Pancreas (tissue), 10 donors: ENCODE data around the gene PCBP1. TPM values are rescaled to one million over a fixed set of nuclear protein-coding genes. Genes with fewer than 3 reads are reported as not detected.

Source experiments
- ATAC-seq, 4 donors: fragments of 200-7000 bp; cut with Tn5 transposase; one replicate each; pipeline versions ENCODE4 v1.8.0 to v1.9.1; 2020; ENCODE audit warnings: mild to moderate bottlenecking in 4 of 4, moderate library complexity in 4 of 4
- DNase-seq, 6 donors: peaks; one replicate each; pipeline ENCODE4 v3.0.0-alpha.2; 2020
- FAIRE-seq: peaks from 2 replicates; lab custom pipeline; 2012; peaks lifted over from hg19 to GRCh38; lab: Jason Lieb, UNC
- H3K27ac ChIP-seq, 4 donors: fragments of 200-600 bp; sonication (generic); 1 replicate in 3 of 4; 2 replicates in 1 of 4; pipeline versions ENCODE4 v1.5.0 to v1.8.0; 2020
- H3K27me3 ChIP-seq, 4 donors: fragments of 200-600 bp; one replicate each; pipeline ENCODE4 v1.8.0; 2021
- H3K36me3 ChIP-seq, 3 donors: fragments of 200-600 bp; sonication (generic) in 1 of 3; one replicate each; pipeline versions ENCODE4 v1.5.0 to v1.8.0; 2020 to 2021
- H3K4me1 ChIP-seq, 3 donors: fragments of 200-600 bp; one replicate each; pipeline ENCODE4 v1.8.0; 2021
- H3K4me3 ChIP-seq, 4 donors: fragments of 200-600 bp; sonication (generic) in 2 of 4; one replicate each; pipeline versions ENCODE4 v1.5.0 to v1.8.0; 2020 to 2021
- H3K9me3 ChIP-seq, 4 donors: fragments of 200-600 bp; one replicate each; pipeline ENCODE4 v1.8.0; 2021
- WGBS, 2 donors: extraction: QIAGEN DNeasy Blood & Tissue Kit; methylation state at CpG; one replicate each; pipeline ENCODE4 v1.1.7; 2013; 5-methylcytosine and 5-hydroxymethylcytosine counted together
- intact Hi-C, 3 donors: fragments of 100-400 bp; cut with DNase I; formaldehyde crosslinking; loops; one replicate each; pipeline versions ENCODE4 v1.11.1 to v1.14.2; 2022
- polyA plus RNA-seq, 2 donors: library from polyadenylated mRNA; stranded (reverse); fragments of 200-250 nt; gene quantifications; one replicate each; pipeline ENCODE4 v1.2.3, GENCODE V29; 2013
- total RNA-seq, 6 donors: library from RNA; stranded (reverse); fragmentation: NEBNext Ultra II Directional in 4 of 6; extraction: Animal tissue kit (Norgen Biotek cat#: 25700) in 4 of 6; gene quantifications; one replicate each; pipeline versions ENCODE4 v1.2.1 to v1.2.4, GENCODE V29; 2021 to 2023
- TF ChIP-seq, protein P1 (sequence below), 4 donors: fragments of 200-600 bp; sonication (generic) in 3 of 4; IDR thresholded peaks; one replicate each; pipeline versions ENCODE4 v1.5.0 to v1.8.0; 2021; ENCODE audit warnings: antibody characterized with exemption in 4 of 4
- donor health status: healthy with polysubstance abuse.
- donor health status: DM: no; HTN: no; CAD: no; lungs with moderate emphysema.
- donor health status: DM: no; HTN: no; CAD: no.
- donor health status: control.
- donor health status: control.
- donor health status: Bipolar disorder and iron deficiency.
- donor health status: DM: yes; HTN: yes; CAD: no.
- donor health status: DM: no; HTN: no; CAD: no.
- donor health status: DM: no; HTN: no; CAD: no.
- donor health status: DM: yes; HTN: yes; CAD: no.

PCBP1 gene
- 100 to 1,000 TPM; 121 to 232 (median 177) TPM for total RNA-seq
- polyA plus RNA-seq = 100 to 1,000 TPM; 132 to 179 TPM

DNA sequence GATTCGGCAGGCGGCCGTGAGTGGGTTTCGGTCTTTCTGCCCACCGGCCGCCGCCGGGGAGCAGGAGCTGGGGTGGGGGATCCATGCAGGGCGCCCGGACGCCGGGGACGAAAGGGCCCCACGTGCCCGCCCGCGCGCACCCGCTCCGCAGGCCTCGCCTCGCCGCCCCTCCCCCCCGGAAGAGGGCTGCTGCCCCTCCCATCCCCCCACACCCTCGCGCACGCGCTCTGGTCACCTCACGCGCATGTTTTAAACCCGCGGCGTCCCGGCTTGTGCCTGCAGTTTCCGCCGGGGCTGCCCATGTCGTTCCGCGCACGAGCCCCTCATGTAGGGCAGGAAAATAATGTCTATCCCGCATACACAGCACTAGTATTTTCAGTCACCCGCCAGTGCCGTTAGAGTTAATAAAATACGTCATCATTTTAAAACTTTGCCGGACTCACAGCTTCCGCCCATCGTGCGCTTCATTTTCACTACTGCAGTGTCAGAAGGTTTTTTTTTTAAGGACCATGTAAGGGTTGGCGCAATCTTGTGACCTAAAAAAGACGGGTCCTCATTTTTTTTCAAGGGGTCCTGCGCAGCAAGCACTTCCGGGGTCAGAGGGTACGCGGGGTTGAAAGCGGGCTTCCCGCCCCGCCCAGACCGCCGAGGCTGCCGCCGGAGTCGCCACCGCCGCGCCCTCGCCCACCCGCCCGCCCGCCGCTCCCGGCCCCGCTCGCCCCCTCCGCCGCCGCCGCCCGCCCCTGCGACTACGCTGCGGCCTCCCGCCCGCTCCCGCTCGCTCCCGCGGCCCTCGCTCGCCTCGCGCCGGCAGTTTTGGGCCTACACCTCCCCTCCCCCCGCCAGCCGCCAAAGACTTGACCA, at the start of gene PCBP1:
Gene PCBP1 (plus strand): TSS at position 640 of the 864 bp plus-strand sequence. CDS start 267 bp downstream, outside the sequence.
- Histone ChIP-seq H3K4me3 (peak within 1 kb of the TSS; percentile 76 to 91 (median 82)), H3K4me1 (peaks cover 20 to 29% (median 28%) of the 10 kb centered on the region in 3 donors), H3K36me3 (peaks cover 0 to 9% (median 0%) of the 10 kb centered on the region in 3 donors), H3K27me3 (no peaks in the 10 kb centered on the region), H3K27ac (peak within 1 kb of the TSS; percentile 100), H3K9me3 (no peaks in the 10 kb centered on the region)
- ATAC-seq (peak; percentile 75 to 87 (median 86)), FAIRE-seq (no peak), DNase-seq (peak; percentile 94 to 100 (median 96))
- intact Hi-C loops = loop anchor here in 1 of 3 donors (5.0 kb wide), 1 partner anchor 35 kb away; no protein-coding TSS in a partner anchor
- WGBS, 2 donors = 0 to 1% methylated on average over 63 to 94 of the region's 94 CpGs
- TF ChIP-seq, protein P1, sequence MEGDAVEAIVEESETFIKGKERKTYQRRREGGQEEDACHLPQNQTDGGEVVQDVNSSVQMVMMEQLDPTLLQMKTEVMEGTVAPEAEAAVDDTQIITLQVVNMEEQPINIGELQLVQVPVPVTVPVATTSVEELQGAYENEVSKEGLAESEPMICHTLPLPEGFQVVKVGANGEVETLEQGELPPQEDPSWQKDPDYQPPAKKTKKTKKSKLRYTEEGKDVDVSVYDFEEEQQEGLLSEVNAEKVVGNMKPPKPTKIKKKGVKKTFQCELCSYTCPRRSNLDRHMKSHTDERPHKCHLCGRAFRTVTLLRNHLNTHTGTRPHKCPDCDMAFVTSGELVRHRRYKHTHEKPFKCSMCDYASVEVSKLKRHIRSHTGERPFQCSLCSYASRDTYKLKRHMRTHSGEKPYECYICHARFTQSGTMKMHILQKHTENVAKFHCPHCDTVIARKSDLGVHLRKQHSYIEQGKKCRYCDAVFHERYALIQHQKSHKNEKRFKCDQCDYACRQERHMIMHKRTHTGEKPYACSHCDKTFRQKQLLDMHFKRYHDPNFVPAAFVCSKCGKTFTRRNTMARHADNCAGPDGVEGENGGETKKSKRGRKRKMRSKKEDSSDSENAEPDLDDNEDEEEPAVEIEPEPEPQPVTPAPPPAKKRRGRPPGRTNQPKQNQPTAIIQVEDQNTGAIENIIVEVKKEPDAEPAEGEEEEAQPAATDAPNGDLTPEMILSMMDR (IDR thresholded peaks at IDR 0.05) = no peak

DNA sequence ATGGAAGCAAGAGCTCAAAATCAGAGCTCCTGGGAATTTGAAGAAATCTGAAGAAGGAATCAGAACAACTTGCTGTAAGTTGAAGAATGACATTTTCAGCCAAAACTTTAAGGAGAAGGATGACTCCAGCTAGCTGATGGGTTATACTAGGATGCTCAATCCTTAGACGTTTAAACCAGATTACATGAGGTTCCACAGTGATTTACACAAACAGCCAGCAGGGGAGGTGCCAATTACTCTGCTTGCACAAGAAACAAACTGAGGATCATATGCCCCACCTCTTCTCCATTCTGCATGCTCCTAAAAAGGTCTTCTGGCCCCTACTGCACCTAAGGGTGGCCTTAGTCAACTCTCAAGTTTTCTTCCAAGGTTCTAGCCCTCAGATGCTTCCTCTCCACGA, 47.9 kb upstream of the PCBP1 start:
- no peaks in the 10 kb centered on the region for H3K9me3 ChIP-seq
- DNase-seq = no peak
- H3K27me3 ChIP-seq = no peaks in the 10 kb centered on the region
- no peak overlapping the region for H3K4me3 ChIP-seq
- ATAC-seq = no peak
- intact Hi-C loops = no loop called here
- no peak for FAIRE-seq
- WGBS, 2 donors = 69 to 72% methylated on average over 2 of the region's 2 CpGs
- H3K4me1 ChIP-seq = peaks cover 4 to 11% (median 7%) of the 10 kb centered on the region in 3 donors
- no peak overlapping the region for H3K27ac ChIP-seq
- TF ChIP-seq, protein P1 (IDR thresholded peaks at IDR 0.05) = no peak
- no peaks in the 10 kb centered on the region for H3K36me3 ChIP-seq

DNA sequence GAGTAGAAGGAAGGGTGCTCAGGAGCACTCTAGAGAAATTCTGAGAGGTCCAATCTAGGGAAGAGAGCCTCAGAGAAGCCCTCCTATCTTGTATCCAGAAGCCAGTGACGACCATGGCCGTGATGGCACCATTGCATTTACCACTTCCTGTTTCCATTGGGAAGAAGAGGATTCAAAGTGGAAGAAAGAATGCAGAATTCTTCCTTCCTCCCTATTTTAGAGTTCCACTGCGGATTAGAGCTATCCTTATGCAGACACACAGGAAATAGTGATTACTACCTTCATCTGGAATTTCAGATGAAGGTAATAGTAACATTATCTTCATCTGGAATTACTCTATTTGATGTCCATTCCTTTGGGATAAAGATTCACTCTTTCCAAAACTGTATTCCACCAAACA, 45.6 kb upstream of the PCBP1 start:
- H3K9me3 ChIP-seq = no peaks in the 10 kb centered on the region
- TF ChIP-seq, protein P1 (IDR thresholded peaks at IDR 0.05) = no peak
- peaks cover 0 to 2% (median 0%) of the 10 kb centered on the region in 3 donors for H3K36me3 ChIP-seq
- DNase-seq (no peak), FAIRE-seq (no peak), ATAC-seq (no peak)
- no peak overlapping the region for H3K4me3 ChIP-seq
- H3K4me1 ChIP-seq = no peaks in the 10 kb centered on the region
- intact Hi-C loops = loop anchor here in 1 of 3 donors (10.0 kb wide), 1 partner anchor 107 kb away; no protein-coding TSS in a partner anchor
- no peak overlapping the region for H3K27ac ChIP-seq
- H3K27me3 ChIP-seq = no peaks in the 10 kb centered on the region
- 90 to 95% methylated on average over 3 of the region's 3 CpGs for WGBS, 2 donors

DNA sequence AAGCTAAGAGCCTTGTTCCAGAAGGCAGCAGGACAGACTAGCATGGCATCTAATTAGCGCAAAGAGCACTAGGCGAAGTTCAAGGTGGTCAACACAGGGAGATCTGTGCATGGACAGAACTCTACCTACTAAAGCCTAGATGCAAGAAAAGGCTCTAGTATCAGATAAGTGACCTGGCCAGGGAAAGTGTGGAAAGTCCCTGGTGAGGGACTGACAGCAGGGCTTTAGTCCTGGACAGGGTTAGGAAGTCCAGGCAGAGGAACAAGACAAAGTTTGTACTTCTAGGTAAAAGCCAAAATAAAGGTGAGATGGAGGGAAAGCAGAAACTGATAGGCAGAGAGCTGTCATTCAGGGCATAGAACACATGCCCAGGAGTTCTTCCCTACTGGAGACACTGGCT, 45.0 kb upstream of the PCBP1 start:
- peak in 1 of 4 donors; percentile 51 for ATAC-seq
- Histone ChIP-seq H3K4me1 (no peaks in the 10 kb centered on the region), H3K27ac (no peak overlapping the region), H3K36me3 (peaks cover 0 to 6% (median 0%) of the 10 kb centered on the region in 3 donors), H3K9me3 (no peaks in the 10 kb centered on the region), H3K4me3 (no peak overlapping the region), H3K27me3 (no peaks in the 10 kb centered on the region)
- intact Hi-C loops = loop anchor here in 1 of 3 donors (10.0 kb wide), 1 partner anchor 107 kb away; no protein-coding TSS in a partner anchor
- no peak for DNase-seq
- 98% methylated on average over 2 of the region's 2 CpGs for WGBS, 2 donors
- TF ChIP-seq, protein P1 (IDR thresholded peaks at IDR 0.05) = no peak
- FAIRE-seq = no peak
